Spleen (tissue), 11 donors: ENCODE results near the gene HRH3. TPM values are rescaled to one million over a fixed set of nuclear protein-coding genes. Genes with fewer than 3 reads are reported as not detected.

Experiments
- DNase-seq: peaks from one replicate; pipeline ENCODE4 v3.0.0-alpha.2; 2020
- H3K27ac ChIP-seq, 8 donors: fragments of 200-600 bp; sonication (generic) in 7 of 8; 1 replicate in 4 of 8; 2 replicates in 4 of 8; pipeline versions ENCODE4 v1.5.0 to v1.8.0; 2016 to 2021; ENCODE audit warnings: inconsistent platforms in 4 of 8, mild to moderate bottlenecking in 4 of 8, moderate library complexity in 1 of 8
- H3K27me3 ChIP-seq, 7 donors: fragments of 200-600 bp; sonication (generic) in 6 of 7; replicated peaks in 1 of 7; 1 replicate in 4 of 7; 2 replicates in 3 of 7; pipeline versions ENCODE4 v1.5.0 to v1.8.0; 2016 to 2021; ENCODE audit warnings: inconsistent platforms in 3 of 7, mild to moderate bottlenecking in 1 of 7
- H3K36me3 ChIP-seq, 6 donors: fragments of 200-600 bp; sonication (generic) in 5 of 6; 1 replicate in 4 of 6; 2 replicates in 2 of 6; pipeline versions ENCODE4 v1.5.0 to v1.8.0; 2016 to 2021; ENCODE audit warnings: inconsistent platforms in 2 of 6
- H3K4me1 ChIP-seq, 6 donors: fragments of 200-600 bp; sonication (generic) in 5 of 6; 1 replicate in 3 of 6; 2 replicates in 3 of 6; pipeline versions ENCODE4 v1.5.0 to v1.8.0; 2016 to 2021; ENCODE audit warnings: inconsistent platforms in 3 of 6
- H3K4me3 ChIP-seq, 8 donors: fragments of 200-600 bp; sonication (generic) in 7 of 8; 1 replicate in 4 of 8; 2 replicates in 4 of 8; pipeline versions ENCODE4 v1.5.0 to v1.8.0; 2016 to 2021; ENCODE audit warnings: inconsistent platforms in 4 of 8, mild to moderate bottlenecking in 4 of 8, moderate library complexity in 2 of 8
- H3K9me3 ChIP-seq, 8 donors: fragments of 200-600 bp; sonication (generic) in 7 of 8; 1 replicate in 4 of 8; 2 replicates in 4 of 8; pipeline versions ENCODE4 v1.5.0 to v1.8.0; 2016 to 2021; ENCODE audit warnings: inconsistent platforms in 4 of 8
- CTCF ChIP-seq, 11 experiments: fragments of 200-600 bp in 7 of 11; fragments of 450-650 bp in 4 of 11; sonication (generic) in 4 of 11; IDR thresholded peaks in 8 of 11; conservative IDR thresholded peaks in 3 of 11; 1 replicate in 7 of 11; 2 replicates in 4 of 11; pipeline versions ENCODE4 v1.4.0 to v1.8.0; 2016 to 2021; ENCODE audit warnings: antibody characterized with exemption in 11 of 11, inconsistent platforms in 4 of 11, mild to moderate bottlenecking in 1 of 11
- POLR2A ChIP-seq, 3 donors: fragments of 450-650 bp; IDR thresholded peaks; one replicate each; pipeline ENCODE4 v1.5.1; 2017; ENCODE audit warnings: antibody characterized with exemption in 3 of 3, mild to moderate bottlenecking in 1 of 3
- POLR2AphosphoS5 ChIP-seq, 3 donors: sonication (generic); formaldehyde crosslinking; IDR thresholded peaks; one replicate each; pipeline ENCODE4 v1.5.1; 2017; ENCODE audit warnings: antibody characterized with exemption in 3 of 3
- WGBS, 5 donors: extraction: QIAGEN DNeasy Blood & Tissue Kit in 3 of 5; methylation state at CpG; one replicate each; pipeline versions ENCODE4 v1.1.5 to v1.1.7; 2013 to 2018; 5-methylcytosine and 5-hydroxymethylcytosine counted together
- intact Hi-C: fragments of 100-400 bp; cut with DNase I; formaldehyde crosslinking; loops from one replicate; pipeline ENCODE4 v1.15.0; 2023; ENCODE audit warnings: low total_unique reads
- polyA plus RNA-seq, 3 donors: library from polyadenylated mRNA; stranded (reverse); fragments of 200-250 nt; gene quantifications; one replicate each; pipeline ENCODE4 v1.2.1, GENCODE V29; 2013
- total RNA-seq, 7 donors: library from RNA; depleted of rRNA in 3 of 7; stranded (reverse); fragments of >200 nt in 3 of 7; fragmentation: NEBNext Ultra II Directional in 4 of 7; extraction: Animal tissue kit (Norgen Biotek cat#: 25700) in 4 of 7; gene quantifications; one replicate each; pipeline versions ENCODE4 v1.1.0 to v1.2.1, GENCODE V29; 2016 to 2021
- donor health status: healthy with polysubstance abuse.
- donor health status: DM: no; HTN: no; CAD: no; lungs with moderate emphysema.
- donor health status: DM: no; HTN: no; CAD: no.
- donor health status: Bipolar disorder and iron deficiency.
- donor health status: healthy.
- donor health status: DM: no; HTN: no; CAD: no.
- donor health status: DM: yes; HTN: yes; CAD: no.

HRH3 gene
- total and polyA plus RNA-seq, 10 donors = not detected

GRCh38 chr20:62263396-62263795, 43.3 kb upstream of the HRH3 start:
- intact Hi-C loops = no loop called here
- H3K9me3 ChIP-seq = peaks cover 0 to 6% (median 0%) of the 10 kb centered on the region in 8 donors
- no peak for DNase-seq
- no peak overlapping the region for H3K27ac ChIP-seq
- peaks cover 2 to 100% (median 80%) of the 10 kb centered on the region in 6 donors for H3K36me3 ChIP-seq
- no peaks in the 10 kb centered on the region for H3K27me3 ChIP-seq
- WGBS, 5 donors = 93 to 98% (median 96%) methylated on average over 14 of the region's 14 CpGs
- TF ChIP-seq POLR2AphosphoS5 (IDR thresholded peaks at IDR 0.05) = no peak
- TF ChIP-seq POLR2A (IDR thresholded peaks at IDR 0.05) = no peak
- no peak for TF ChIP-seq CTCF (IDR thresholded peaks at IDR 0.05 in 8 of 11, conservative IDR thresholded peaks at IDR 0.05 in 3 of 11)
- no peak overlapping the region for H3K4me3 ChIP-seq
- H3K4me1 ChIP-seq = no peaks in the 10 kb centered on the region

- Histone ChIP-seq H3K36me3 (peaks cover 2 to 100% (median 89%) of the 10 kb centered on the region in 6 donors), H3K9me3 (peaks cover 0 to 6% (median 0%) of the 10 kb centered on the region in 8 donors), H3K27ac (no peak overlapping the region), H3K27me3 (no peaks in the 10 kb centered on the region), H3K4me3 (no peak overlapping the region), H3K4me1 (no peaks in the 10 kb centered on the region)
- intact Hi-C loops = no loop called here
- 91 to 97% (median 95%) methylated on average over 9 to 10 of the region's 10 CpGs for WGBS, 5 donors
- peak in 1 of 3 donors; percentile 11 for TF ChIP-seq POLR2AphosphoS5 (IDR thresholded peaks at IDR 0.05)
- TF ChIP-seq POLR2A (IDR thresholded peaks at IDR 0.05) = no peak
- no peak for DNase-seq
These were observed 42.0 kb upstream of the HRH3 start for GRCh38 chr20:62262064-62262463.

DNA sequence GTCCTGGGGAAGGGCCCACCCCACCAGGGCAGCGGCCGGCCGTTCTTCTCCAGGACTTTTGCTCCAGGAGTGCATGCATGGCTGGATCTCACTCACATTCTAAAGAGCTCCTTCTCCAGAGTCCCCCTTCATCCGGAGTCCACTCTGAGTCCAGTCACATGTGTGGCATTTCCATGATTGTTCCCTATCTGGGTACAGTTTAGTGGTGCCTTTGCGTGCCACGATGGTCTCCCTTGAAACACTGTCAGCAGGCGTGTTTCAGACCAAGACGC, 39.2 kb upstream of the HRH3 start:
- no peaks in the 10 kb centered on the region for H3K4me1 ChIP-seq
- intact Hi-C loops = no loop called here
- no peak for DNase-seq
- WGBS, 5 donors = 91 to 99% (median 98%) methylated on average over 8 of the region's 8 CpGs
- no peaks in the 10 kb centered on the region for H3K27me3 ChIP-seq
- no peak overlapping the region for H3K4me3 ChIP-seq
- no peak for TF ChIP-seq POLR2AphosphoS5 (IDR thresholded peaks at IDR 0.05)
- no peak for TF ChIP-seq POLR2A (IDR thresholded peaks at IDR 0.05)
- TF ChIP-seq CTCF (IDR thresholded peaks at IDR 0.05 in 8 of 11, conservative IDR thresholded peaks at IDR 0.05 in 3 of 11) = no peak
- peaks cover 2 to 100% (median 79%) of the 10 kb centered on the region in 6 donors for H3K36me3 ChIP-seq
- no peak overlapping the region for H3K27ac ChIP-seq
- no peaks in the 10 kb centered on the region for H3K9me3 ChIP-seq

GRCh38 chr20:62258499-62259293, 38.6 kb upstream of the HRH3 start:
- Histone ChIP-seq H3K27me3 (no peaks in the 10 kb centered on the region), H3K27ac (no peak overlapping the region), H3K9me3 (no peaks in the 10 kb centered on the region), H3K36me3 (peaks cover 2 to 100% (median 73%) of the 10 kb centered on the region in 6 donors), H3K4me1 (no peaks in the 10 kb centered on the region), H3K4me3 (no peak overlapping the region)
- no peak for DNase-seq
- no peak for TF ChIP-seq POLR2AphosphoS5 (IDR thresholded peaks at IDR 0.05)
- no peak for TF ChIP-seq POLR2A (IDR thresholded peaks at IDR 0.05)
- no peak for TF ChIP-seq CTCF (IDR thresholded peaks at IDR 0.05 in 8 of 11, conservative IDR thresholded peaks at IDR 0.05 in 3 of 11)
- WGBS, 5 donors = 83 to 97% (median 92%) methylated on average over 18 to 20 of the region's 20 CpGs
- intact Hi-C loops = no loop called here
